GM13976 (cell line): ENCODE results near the gene TMEM86A.

Experiments used
- DNase-seq: peaks from one replicate; pipeline ENCODE4 v3.0.0; 2012; ENCODE audit warnings: low spot score
- CTCF ChIP-seq: IDR thresholded peaks from 2 replicates; pipeline ENCODE4 v1.5.1; 2012; ENCODE audit warnings: borderline replicate concordance, mild to moderate bottlenecking; ENCODE audit not compliant: insufficient read depth; ENCODE audit errors: extremely low read depth, missing control alignments, control extremely low read depth
- in situ Hi-C: fragments of 300-500 bp; cut with MboI; formaldehyde crosslinking; loops from one replicate; pipeline ENCODE4 v1.12.0; 2022; ENCODE audit warnings: low sequenced_read_pairs, mixed read lengths, inconsistent platforms; ENCODE audit not compliant: unreplicated experiment

The TMEM86A gene

DNA sequence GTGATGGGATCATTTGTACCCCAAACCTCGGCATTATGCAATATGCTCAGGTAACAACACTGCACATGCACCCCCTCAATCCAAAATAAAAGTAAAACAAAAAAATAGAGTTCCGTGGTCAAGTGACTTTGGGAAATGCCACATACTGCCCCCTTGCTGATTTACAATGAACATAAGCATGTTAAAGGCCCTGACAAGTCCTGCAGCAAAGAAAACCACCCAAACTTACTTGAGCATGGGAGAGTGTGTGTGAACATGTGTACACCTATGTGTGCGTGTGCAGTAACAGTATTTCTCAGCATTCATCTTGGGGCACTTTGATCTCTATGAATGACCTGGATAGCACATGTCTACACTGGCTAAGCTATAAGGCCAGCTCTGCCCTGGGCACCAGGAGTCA, 43.2 kb downstream of the TMEM86A start:
- in situ Hi-C loops, result loop anchor here (25.0 kb wide), 1 partner anchor 504 kb away; the partner anchor contains the start of genes SAA2 and SAA4
- no peak for TF ChIP-seq CTCF
- no peak for DNase-seq

GRCh38 chr11:18743365-18743764, 44.8 kb downstream of the TMEM86A start:
- in situ Hi-C loops, result loop anchor here (25.0 kb wide), 1 partner anchor 506 kb away; the partner anchor contains the start of genes SAA2 and SAA4
- no peak for DNase-seq
- no peak for TF ChIP-seq CTCF

DNA sequence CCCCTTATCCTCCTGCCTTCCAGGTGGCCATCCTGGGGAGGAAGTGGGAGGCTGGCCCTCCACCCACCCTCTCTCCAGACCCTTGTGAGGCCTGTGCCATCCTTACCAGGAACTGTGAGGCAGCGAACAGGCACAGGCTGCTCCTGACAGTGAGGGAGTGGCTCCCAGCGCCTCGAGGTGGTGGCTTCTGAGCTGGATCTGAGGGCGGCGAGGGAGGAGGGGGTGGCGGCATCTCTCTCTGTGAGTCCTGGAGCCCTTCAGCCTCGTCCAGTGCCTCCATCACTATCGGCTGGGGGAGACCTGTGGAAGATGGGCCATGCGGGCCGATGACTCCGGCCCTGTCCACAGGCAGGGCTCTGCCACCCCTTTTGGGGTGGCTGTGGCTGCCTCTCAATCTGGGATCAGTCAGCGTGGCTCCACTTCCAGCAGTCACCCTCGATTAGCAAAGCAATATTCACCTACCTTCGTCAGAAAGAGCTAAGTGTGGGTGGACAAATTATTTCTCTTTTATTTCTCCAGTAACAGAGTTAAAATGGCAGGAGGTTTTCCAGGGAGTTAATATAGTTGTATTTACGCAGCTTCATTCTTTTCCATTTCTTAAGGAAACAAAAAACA, 45.4 kb downstream of the TMEM86A start:
- in situ Hi-C loops, result loop anchor here (25.0 kb wide), 1 partner anchor 507 kb away; the partner anchor contains the start of genes SAA2 and SAA4
- TF ChIP-seq CTCF, result no peak
- DNase-seq, result no peak

- in situ Hi-C loops, result loop anchor here (25.0 kb wide), 1 partner anchor 508 kb away; the partner anchor contains the start of genes SAA2 and SAA4
- TF ChIP-seq CTCF, result no peak
- DNase-seq, result no peak
These were observed 46.7 kb downstream of the TMEM86A start for GRCh38 chr11:18745251-18745650.

DNA sequence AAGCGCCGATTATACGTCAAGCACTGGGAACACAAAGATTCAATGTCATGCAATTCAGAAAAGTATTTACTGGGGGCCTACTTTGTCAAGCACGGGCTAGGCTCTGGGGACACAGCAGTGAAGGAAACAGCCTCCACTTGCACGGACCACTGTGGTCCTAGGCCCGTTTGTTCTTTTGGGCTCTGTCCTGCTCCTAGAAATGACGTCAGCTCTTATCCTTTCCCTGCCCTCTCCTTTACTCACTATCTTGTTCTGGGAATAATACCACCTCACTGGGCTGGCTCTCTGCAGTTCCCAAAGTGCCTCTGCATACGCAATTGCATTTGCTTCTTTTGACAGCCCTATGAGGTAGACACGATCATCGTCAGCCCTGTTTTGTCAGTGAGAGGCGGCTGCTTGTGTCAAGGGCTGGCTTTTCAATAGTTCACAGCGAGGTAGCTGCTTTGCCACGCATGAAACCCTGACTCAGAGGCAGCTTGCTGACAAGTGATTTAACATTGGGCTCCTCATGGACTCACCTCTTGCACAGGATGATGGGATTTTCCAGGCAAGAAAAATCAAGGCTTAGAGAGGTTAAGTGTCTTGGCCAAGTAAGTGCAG, 50.3 kb downstream of the TMEM86A start:
- in situ Hi-C loops, result loop anchor here (25.0 kb wide), 1 partner anchor 512 kb away; the partner anchor contains the start of genes SAA2 and SAA4
- TF ChIP-seq CTCF, result no peak
- DNase-seq, result no peak

DNA sequence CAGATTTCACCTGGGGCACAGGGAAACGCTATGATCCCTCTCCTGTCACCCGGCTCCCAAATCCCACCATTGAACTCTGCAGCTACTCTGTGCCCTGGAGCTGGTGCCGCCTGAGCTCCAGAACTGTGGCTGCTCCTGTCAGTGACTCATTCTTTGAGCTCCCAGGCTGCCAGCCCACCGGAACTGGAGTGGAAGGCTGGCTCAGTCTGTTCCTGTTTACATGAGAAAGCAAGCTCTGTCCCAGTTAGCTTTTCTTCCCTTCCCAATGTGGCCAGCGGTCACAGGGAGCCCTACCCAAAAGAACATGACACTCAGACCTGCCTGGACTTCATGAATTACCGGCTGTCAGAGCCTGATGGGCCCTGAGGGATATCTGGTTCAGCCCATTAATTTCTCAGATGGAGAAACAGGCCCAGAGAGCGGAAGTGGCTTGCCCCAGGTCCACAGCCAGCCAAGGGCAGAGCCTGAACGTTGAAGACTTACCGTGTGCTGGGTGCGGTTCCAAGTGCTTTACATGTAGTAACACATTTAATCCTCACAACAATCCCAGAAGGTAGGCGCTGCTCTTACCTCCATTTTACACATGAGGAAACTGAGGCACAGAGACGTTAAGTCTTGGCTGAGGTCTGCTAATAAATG, 51.2 kb downstream of the TMEM86A start:
- DNase-seq, result no peak
- in situ Hi-C loops, result loop anchor here (10.0 to 25.0 kb wide), 2 partner anchors 205 to 512 kb away; partner anchors contain the start of genes SAA2 and SAA4
- TF ChIP-seq CTCF, result no peak
